Measurements from ENCODE around the gene ACTRT2.

DNA sequence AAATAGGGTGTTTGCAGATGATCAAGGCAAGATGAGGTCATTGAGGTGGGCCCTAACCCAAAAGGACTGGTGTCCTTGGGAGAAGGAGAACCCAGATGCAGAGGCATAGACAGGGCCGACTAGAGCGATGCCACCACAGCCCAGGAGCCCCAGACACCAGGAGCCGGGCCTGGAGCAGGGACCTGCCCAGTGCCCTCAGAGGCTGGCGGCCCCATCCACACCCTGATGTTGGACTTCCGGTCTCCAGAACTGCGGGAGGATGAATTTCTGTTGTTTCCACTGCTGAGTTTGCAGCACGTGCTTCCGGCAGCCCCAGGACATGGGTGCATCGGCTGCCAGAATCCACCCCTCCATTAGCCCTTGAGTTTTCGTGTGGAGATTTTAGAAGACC, 7.2 kb upstream of the ACTRT2 start:
- no peak for TF ChIP-seq EZH2 (IDR thresholded peaks at IDR 0.05; ENCODE audit: low read length, unreplicated experiment)
- TF ChIP-seq, protein P1, sequence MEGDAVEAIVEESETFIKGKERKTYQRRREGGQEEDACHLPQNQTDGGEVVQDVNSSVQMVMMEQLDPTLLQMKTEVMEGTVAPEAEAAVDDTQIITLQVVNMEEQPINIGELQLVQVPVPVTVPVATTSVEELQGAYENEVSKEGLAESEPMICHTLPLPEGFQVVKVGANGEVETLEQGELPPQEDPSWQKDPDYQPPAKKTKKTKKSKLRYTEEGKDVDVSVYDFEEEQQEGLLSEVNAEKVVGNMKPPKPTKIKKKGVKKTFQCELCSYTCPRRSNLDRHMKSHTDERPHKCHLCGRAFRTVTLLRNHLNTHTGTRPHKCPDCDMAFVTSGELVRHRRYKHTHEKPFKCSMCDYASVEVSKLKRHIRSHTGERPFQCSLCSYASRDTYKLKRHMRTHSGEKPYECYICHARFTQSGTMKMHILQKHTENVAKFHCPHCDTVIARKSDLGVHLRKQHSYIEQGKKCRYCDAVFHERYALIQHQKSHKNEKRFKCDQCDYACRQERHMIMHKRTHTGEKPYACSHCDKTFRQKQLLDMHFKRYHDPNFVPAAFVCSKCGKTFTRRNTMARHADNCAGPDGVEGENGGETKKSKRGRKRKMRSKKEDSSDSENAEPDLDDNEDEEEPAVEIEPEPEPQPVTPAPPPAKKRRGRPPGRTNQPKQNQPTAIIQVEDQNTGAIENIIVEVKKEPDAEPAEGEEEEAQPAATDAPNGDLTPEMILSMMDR (conservative IDR thresholded peaks at IDR 0.05; ENCODE audit: low read depth, low read length) = no peak
- TF ChIP-seq EZH2phosphoT487 (IDR thresholded peaks at IDR 0.05; ENCODE audit: borderline replicate concordance, low read length) = no peak

All from PC-3 (cell line).